Myocyte (in vitro differentiated cells): Measurements from ENCODE around the gene MIER2. TPM values are rescaled to one million over a fixed set of nuclear protein-coding genes. Genes with fewer than 3 reads are reported as not detected.

Experiments
- DNase-seq: peaks from one replicate; pipeline ENCODE4 v3.0.0-alpha.2; 2012; ENCODE audit warnings: low read depth
- total RNA-seq: library from RNA; depleted of rRNA; stranded (reverse); fragments of >200 nt; gene quantifications from 2 replicates; pipeline ENCODE4 v1.2.3, GENCODE V29; 2014

MIER2 gene
- total RNA-seq, 1 donor from 2014 or later: 16.0 TPM

DNA sequence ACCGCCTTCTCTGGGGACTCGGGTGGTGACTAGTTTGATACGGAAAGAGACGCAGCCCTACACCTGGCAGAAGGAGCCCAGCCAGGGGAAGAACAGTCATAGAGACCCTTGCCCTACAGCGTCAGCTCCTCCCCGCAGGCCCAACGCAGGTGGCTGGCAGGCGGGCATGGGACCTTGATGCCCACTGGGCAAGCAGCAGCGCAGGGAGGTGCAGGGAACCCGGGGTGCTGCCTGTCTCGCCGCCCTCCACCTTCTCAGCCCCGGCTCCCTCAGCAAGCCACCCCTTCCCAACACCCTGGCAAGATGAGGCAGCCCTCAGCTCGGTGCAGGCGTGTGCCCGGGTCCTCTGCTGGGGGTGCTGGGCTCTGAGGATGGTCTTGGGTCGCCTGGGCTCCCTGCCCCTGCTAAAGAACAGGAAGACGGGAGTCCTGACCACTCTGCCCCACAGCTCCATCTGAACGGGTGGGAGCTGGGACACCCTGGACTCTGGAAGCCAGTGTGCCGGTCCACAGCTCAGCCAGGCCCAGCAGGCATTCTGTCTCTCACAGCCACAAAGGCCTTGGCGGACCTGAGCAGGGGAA is 9.0 kb downstream of the MIER2 start:
- no peak for DNase-seq

DNA sequence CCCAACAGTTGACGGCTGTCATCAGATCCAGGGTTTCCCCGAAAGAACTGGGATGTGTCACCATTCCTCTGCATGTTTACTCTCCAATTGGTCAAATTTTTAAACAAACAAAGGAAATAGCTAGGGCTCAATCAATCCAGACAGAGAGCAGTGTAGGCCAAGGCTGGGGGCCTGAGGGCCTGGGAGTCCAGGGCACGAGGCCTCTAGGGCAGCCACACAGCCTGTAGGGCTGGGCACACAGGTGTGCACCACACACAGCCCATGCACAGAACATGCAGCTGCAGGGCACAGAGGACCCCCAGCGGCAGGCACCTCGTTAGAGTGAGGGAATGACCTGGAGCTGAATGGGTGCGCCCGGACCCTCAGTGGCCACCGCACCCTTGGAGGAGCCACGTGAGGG is 9.5 kb downstream of the MIER2 start:
- no peak for DNase-seq

DNA sequence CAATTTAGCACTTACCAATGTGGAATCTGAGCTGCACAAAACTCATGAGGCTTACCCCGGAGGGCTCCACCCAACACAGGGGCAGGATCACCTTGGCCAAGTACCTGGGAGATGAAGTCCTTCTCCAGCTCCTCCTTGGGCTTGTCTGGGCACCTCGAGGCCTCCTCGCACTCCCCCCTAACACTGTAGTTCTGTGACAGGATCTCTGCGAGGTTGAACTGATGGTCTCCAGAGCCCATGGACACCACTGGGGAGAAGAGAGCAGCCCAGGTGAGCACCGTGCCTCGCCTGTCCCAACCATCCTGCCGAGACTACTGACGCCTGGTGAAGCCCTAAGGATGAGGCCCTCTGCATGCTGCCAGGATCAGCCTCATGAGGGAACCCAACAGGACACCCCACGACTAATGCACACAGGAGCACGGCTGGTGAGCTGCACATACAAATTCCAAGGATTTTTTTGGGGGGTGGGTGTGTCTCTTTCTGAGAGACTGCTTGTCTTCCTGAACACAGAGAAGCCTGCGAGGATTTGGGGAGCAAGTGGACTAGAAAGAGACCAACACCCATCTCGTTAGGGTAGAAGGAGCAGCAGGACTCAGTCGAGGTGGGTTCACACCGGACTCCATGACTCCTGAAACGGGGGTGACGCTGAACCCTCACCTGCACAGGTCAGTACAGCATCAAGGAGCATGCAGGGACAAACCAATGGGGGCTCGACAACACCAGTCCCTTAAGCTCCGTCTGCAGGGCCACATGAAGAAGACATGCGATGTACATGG is 10.1 kb downstream of the MIER2 start:
- DNase-seq: no peak

DNA sequence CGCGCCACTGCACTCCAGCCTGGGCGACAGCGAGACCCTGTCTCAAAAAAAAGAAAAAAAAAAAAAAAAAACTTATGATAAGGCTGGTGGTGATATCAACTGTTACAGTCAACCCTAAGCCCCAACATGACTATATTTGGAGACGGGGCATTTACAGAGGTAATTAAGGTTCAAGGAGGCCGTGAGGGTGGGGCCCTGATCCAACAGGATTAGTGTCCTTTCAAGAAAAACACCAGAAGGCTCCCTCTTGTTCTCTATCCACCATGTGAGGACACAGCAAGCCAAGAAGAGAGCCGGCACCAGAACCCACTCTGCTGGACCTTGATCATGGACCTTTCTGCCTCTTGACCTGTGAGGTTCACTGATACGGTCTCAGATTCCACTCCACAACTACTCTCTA is 14.1 kb downstream of the MIER2 start:
- no peak for DNase-seq

DNA sequence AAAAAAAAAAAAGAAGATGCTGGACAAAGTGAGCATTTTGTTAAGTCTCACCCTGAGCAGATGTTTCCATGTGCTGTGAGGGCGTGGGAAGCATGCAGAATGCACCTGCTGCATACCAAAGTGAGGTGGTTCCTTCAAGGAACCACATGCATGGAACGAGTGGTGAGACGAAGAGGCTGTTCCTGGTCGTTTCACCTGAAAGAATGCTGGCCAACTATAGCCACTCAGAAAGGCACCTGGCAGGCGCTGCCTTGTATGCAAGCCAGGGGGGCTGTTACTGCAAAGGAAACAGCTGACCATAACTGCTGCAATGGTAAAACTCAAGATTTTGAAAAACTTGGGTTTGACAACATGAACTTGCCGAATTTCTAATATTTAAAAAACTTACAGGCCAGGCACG is 14.7 kb downstream of the MIER2 start:
- no peak for DNase-seq

DNA sequence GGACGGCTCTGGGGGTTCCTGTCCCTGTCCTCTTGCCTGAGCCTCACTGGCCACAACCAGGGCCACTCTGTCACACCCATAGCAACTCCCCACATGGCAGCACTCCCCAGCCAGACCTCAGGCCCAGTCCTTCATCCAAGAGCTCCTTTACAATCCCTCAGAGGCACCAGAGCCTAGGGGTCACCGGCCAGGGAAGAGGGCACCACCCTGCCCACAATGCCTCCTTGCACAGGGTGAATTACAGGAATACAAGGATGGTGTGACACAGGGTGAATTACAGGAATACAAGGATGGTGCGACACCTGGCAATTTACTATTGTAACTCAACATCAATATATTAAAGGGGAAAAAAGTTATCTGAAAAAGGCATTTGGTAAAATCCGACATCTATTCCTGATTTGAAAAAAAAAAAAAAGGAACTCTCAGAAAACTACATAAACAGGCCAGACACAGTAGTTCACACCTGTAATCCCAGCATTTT is 16.5 kb downstream of the MIER2 start:
- DNase-seq: no peak

DNA sequence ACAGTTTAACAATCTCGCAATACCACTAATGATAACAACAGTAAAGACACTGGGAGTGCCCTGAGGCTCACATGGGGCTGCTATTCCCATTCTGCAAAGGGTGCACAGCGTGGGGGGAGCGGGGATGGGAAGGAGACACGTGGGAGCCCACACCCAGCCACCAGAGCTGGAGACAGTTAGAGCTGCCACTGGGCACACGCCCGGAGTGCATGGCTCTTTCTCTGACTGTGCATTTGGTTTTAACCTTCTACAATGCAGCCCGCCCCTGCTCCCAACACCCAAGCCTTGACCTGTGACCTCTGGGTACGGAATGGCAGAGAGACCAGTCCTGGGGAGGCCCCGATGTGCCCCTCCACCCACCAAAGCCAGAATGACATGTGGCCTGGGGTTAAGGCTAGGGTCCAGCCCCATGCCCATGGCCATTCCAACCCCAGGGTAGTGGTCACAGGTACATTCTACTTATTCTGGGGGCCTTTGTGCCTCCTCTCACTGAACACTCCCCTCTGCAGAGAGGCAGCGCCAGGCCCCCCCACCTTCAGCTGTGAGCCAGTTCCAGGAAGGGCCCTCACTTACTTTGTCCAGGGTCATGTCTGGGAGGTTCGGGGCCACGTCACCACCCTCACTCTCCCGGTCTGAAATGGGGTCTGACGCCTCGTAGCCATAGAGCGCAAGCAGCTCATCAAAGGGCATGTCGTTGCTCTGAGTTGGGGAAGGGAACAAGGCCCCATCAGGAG is 17.1 kb downstream of the MIER2 start:
- DNase-seq: no peak

DNA sequence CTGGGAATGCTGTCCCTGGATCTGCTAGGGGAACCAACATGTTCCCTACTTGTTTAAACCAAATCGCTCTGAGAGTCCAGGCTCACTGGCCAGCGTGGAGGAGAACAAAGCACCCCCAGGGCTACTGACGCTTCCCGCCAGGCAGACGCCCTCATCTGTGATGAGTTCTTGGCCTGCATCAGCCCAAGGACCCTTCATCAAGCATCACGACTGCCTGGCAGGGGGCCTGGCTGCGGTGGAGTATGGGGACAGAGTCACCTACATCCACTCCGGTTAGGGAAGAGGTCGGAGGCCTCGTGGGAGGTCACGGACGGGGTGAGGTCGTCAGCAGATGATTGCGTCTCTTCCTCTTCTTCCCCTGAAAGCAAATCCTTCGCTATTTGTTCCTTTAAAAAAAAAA is 17.7 kb downstream of the MIER2 start:
- no peak for DNase-seq

DNA sequence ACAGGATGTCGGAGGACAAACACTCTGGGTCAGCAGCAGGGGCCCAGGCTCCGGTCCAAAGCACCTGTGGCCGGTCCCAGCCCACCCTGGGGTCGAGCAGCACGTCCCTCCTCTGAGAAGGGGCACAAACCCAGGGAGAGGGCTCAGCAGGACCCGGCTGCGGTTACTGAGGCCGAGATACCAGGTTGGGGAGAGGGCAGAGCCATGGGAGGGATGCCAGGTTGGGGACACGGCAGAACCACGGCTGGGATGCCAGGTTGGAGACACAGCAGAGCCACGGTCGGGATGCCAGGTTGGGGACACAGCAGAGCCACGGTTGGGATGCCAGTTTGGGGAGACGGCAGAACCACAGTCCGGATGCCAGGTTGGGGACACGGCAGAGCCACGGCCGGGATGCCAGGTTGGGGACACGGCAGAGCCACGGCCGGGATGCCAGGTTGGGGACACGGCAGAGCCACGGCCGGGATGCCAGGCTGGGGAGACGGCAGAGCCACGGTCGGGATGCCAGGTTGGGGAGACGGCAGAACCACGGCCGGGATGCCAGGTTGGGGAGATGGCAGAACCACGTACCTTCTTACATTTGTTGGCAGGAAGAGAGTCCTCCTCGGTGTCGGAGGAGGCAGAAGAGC is 18.5 kb downstream of the MIER2 start:
- no peak for DNase-seq

DNA sequence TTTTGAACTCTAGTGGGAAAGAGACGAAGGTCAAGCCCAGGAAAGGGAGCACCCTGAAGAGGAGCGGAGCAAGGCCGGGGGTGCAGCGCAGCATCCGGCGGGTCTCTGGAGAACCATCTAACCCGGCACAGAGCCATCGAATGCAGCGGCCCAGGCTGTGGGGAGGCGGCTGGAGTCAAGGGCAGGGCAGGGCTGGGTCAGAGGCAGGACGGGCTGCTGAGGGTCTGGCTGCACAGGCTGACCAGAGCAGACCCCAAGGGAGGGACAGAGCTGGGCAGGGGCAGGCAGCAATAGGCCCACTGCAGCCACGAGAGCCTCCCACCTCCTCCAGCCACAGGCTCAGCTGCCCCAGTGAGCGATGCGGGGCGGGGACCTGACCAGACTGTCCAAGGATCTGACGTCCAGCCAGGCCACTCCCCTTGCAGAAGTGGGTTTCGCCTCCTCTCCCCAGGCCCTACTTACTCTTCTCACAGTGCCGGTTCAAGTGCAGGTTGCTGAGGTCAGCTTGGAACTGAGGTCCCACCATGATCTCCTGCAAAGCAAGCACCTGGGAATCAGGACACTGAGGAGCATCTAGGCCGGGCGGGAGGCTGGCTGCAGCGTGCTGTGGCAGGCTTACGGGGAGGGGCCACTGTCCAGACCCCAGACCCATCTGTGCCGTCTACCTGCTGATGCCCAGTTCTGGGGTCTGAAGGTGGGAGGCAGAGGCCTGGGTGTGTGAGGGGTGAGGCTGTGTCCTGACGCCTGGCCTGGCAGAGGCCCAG is 19.2 kb downstream of the MIER2 start:
- DNase-seq: no peak

DNA sequence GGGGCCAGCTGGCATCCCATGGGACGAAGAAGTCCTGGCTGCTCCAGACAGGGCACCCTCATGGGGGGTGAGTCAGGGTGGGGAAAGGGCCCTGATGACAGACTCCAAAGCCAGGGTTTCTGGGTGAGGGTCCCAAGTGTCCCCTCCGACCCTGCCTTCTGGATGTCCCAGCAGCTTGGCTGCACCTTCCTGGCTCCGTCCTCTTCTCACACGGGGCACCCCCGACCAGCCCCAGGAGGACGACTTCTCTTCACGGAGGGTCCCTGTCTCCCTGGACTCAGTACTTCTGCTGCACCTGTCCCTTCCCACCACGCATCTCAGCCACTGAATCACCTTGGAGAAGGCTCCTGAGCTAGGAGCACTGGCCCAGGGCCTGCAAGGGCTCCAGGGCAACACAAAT is 19.9 kb downstream of the MIER2 start:
- DNase-seq: no peak

DNA sequence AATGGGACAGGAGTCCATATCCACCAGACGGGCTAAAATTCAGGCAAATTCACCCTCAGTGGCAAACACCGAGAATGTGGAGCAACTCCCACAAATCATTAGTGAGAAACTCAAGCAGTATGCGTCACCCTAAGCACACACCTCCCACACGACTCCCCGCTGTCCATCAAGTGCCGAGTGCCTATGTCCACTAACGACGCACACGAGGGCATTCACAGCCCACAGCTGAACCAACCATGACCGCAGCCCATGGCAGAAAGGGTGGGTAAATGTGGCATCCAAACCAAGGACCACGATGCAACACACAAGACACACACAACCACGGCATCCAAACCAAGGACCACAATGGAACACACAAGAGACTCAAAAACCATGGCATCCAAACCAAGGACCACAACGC is 22.0 kb downstream of the MIER2 start:
- no peak for DNase-seq

DNA sequence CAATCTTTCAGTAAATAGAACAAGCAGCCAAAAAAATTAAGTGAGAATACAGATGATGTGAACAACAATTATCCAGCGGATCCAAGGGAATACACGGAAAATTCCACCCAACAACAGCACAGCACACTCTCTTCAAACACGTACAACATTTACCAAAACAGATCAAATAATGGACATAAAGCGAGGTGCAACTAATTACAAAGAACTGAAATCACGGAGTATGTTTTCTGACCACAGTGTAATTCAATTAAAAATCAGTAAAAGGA is 26.2 kb downstream of the MIER2 start:
- DNase-seq: no peak

DNA sequence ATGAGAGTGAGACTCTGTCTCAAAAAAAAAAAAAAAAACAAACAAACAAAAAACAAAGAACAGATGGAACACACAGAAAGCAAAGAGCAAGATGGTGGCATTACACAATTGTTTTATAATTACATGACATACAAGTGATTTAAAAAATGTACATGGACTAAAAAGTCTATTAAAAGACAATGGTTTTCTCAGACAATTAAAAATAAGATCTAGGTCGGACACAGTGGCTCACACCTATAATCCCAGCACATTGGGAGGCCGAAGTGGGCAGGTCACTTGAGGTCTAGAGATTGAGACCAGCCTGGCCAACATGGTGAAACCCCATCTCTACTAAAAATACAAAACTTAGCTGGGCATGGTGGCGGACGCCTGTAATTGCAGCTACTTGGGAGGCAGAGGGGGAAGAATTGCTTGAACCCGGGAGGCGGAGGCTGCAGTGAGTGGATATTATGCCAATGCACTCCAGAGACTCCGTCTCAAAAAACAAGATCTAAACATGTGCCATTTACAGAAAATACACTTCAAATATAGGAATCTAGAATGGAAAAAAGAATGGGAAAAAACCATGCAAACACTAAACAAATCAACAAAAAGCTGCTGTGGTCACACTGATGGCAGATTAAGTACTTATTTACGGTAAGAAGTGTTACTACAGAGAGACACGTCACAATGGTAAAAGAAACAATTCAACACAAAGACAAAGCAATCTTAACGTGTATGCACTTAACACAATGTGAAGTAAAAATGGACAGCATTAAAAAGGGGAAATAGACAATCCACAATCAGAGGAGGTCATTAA is 26.7 kb downstream of the MIER2 start:
- no peak for DNase-seq

DNA sequence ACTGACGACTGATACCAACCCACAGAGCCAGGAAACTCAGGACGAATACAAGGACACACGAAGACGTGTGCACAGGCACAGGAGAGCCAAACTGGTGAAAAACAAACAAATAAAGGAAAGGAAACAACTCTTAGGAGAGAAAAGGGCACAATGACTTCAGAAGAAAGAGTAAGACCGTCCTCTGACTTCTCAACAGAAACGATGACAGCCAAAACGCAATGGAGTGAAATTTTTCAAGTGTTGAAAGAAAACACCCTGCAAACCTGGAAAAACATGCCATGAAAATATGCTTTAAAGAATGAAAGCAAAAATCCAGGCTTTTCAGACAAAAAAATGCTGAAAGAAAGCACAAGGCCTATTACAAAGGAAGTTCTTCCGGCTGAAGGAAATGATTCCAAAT is 28.8 kb downstream of the MIER2 start:
- no peak for DNase-seq

DNA sequence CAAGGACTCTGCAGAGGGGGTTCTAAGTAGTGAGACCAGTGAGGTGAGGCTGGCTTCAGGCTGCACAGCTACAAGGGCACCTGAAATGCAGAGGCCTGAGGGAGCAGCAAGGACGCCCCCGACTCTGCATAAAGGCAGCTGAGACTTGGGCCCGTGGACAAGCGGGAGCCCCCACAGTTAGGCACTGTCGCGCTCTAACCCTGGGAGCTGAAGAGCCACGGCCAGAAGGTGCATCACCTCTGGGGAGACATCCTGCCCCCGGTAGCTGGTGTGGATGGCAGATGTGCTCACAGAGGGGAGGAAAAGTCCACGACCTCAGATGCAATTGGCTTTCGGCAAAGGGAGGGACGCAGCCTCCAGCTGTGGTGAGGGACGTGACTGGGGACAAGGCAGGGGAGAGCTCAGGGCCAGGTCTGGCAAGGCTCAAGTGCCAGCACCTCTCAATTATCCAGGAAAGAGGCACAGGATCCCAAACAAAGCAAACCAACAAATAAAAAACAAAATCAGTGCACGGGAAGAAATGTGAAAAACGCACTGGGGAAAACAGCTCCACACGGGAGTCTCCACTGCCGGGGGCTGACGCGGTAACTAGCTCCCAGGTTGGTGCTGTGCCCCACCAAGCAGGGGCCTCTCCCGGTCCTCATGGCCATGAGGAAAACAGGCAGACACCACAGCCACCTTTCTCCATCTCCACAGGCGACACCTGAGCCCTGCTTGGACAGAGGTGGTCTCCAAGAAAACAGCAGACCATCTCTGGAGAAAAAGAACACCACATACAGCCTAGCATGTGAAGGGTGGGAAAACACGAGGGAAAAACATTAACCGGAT is 30.4 kb downstream of the MIER2 start:
- no peak for DNase-seq

DNA sequence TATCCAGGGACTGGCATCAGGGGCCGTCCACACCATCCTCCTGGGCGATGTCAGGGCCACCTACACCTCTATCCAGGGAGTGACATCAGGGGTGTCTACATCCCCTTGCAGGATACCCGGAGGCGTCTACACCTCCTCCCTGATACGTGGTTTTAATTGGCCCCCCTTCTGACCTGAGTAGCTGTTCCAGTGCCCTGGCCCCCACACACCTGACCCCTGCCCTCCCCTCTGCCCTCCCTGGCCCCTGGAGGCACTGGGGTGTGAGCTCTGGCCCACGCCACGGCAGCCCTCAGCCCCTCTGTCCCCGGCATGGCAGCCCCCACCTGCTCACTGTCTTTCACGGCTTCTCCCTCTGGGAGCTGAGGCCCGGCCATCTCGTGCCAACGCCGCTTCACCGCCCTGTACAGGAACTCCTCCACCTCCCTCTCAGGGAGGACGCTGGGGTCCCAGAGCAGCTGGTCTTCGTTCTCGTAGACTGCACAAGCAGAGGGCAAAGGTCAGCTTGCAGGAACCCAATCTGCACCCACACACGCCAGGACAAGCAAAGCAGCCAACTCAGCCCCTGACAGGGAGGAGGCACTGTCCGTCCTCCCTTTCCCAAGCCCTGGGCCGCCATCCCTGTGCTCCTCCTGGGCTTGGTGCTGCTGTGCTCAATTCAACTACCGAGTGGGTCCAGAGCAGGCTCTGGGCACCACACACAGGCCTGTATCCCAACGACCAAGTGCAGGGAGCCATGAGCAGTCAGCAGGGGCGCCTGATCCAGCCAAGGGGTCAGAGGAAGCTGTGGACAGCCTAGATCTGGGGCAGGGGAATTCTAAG is 31.2 kb downstream of the MIER2 start:
- no peak for DNase-seq

DNA sequence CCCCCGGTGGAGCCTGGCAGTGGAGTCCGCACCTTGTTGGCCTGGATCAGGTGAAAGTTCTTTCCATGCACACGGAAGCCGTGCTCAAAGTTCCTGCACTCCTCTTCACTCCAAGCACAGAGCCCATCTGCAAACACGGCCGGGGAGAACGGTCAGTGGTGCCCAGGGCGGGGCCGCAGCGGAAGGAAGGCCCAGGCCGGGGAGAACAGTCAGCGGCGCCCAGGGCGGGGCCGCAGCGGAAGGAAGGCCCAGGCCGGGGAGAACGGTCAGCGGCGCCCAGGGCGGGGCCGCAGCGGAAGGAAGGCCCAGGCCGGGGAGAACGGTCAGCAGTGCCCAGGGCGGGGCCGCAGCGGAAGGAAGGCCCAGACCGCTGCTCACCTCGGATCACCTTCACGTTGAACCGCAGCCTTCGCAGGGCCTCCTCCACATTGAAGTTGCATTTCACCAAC is 32.8 kb downstream of the MIER2 start:
- no peak for DNase-seq
